Dendritic cell treated with granulocyte-macrophage colony-stimulating factor and Interleukin-4, amounts not matched to agents 40 ng/mL and 50 ng/mL, for 4 days (primary cell): Measurements from ENCODE around the gene CSTF2.

Experiments used
- H3K27ac Mint-ChIP-seq: one replicate; pipeline ENCODE4 v1.8.0; 2022; ENCODE audit warnings: mild to moderate bottlenecking, mixed read lengths
- H3K27me3 Mint-ChIP-seq: one replicate; pipeline ENCODE4 v1.8.0; 2022; ENCODE audit warnings: mild to moderate bottlenecking, mixed read lengths
- H3K36me3 Mint-ChIP-seq: one replicate; pipeline ENCODE4 v1.8.0; 2022; ENCODE audit warnings: low read depth, mixed read lengths
- H3K4me1 Mint-ChIP-seq: one replicate; pipeline ENCODE4 v1.8.0; 2022; ENCODE audit warnings: low read depth, mixed read lengths
- H3K4me3 Mint-ChIP-seq: one replicate; pipeline ENCODE4 v1.8.0; 2022; ENCODE audit warnings: mild to moderate bottlenecking, moderate library complexity, mixed read lengths
- H3K9me3 Mint-ChIP-seq: one replicate; pipeline ENCODE4 v1.8.0; 2022; ENCODE audit warnings: mixed read lengths
- intact Hi-C: fragments of 100-400 bp; cut with micrococcal nuclease; formaldehyde crosslinking; loops from one replicate; pipeline ENCODE4 v1.15.0; 2022

The CSTF2 gene

GRCh38 chrX:100831219-100831946 is 11.2 kb downstream of the CSTF2 start:
- intact Hi-C loops, result no loop called here
- H3K4me3 Mint-ChIP-seq, result no peak overlapping the region

GRCh38 chrX:100850317-100850716 is 30.1 kb downstream of the CSTF2 start:
- H3K27ac Mint-ChIP-seq, result no peak overlapping the region
- intact Hi-C loops, result no loop called here
- no peaks in the 10 kb centered on the region for H3K4me1 Mint-ChIP-seq
- H3K36me3 Mint-ChIP-seq, result no peaks in the 10 kb centered on the region
- no peaks in the 10 kb centered on the region for H3K27me3 Mint-ChIP-seq
- H3K9me3 Mint-ChIP-seq, result no peaks in the 10 kb centered on the region
- H3K4me3 Mint-ChIP-seq, result no peak overlapping the region

More at GRCh38 chrX:100831219-100831946, 11.2 kb downstream of the CSTF2 start:
- Mint-ChIP-seq H3K36me3 (peaks cover 74% of the 10 kb centered on the region), H3K27ac (no peak overlapping the region), H3K27me3 (no peaks in the 10 kb centered on the region), H3K9me3 (no peaks in the 10 kb centered on the region), H3K4me1 (no peaks in the 10 kb centered on the region)

GRCh38 chrX:100852810-100853209 is 32.6 kb downstream of the CSTF2 start:
- Mint-ChIP-seq H3K27me3 (no peaks in the 10 kb centered on the region), H3K4me3 (no peak overlapping the region), H3K36me3 (no peaks in the 10 kb centered on the region), H3K9me3 (no peaks in the 10 kb centered on the region), H3K4me1 (no peaks in the 10 kb centered on the region), H3K27ac (no peak overlapping the region)
- intact Hi-C loops, result no loop called here

- intact Hi-C loops, result no loop called here
- no peak overlapping the region for H3K27ac Mint-ChIP-seq
- H3K36me3 Mint-ChIP-seq, result no peaks in the 10 kb centered on the region
- no peaks in the 10 kb centered on the region for H3K4me1 Mint-ChIP-seq
- no peaks in the 10 kb centered on the region for H3K9me3 Mint-ChIP-seq
- H3K27me3 Mint-ChIP-seq, result peaks cover 2% of the 10 kb centered on the region
- no peak overlapping the region for H3K4me3 Mint-ChIP-seq
These were observed 43.2 kb downstream of the CSTF2 start for GRCh38 chrX:100863326-100863864.

- Mint-ChIP-seq H3K4me1 (no peaks in the 10 kb centered on the region), H3K27me3 (no peaks in the 10 kb centered on the region), H3K27ac (no peak overlapping the region), H3K4me3 (no peak overlapping the region), H3K9me3 (no peaks in the 10 kb centered on the region), H3K36me3 (no peaks in the 10 kb centered on the region)
- intact Hi-C loops, result no loop called here
These were observed 44.6 kb downstream of the CSTF2 start for GRCh38 chrX:100864657-100865391.

- H3K27ac Mint-ChIP-seq, result no peak overlapping the region
- no peaks in the 10 kb centered on the region for H3K36me3 Mint-ChIP-seq
- peaks cover 2% of the 10 kb centered on the region for H3K27me3 Mint-ChIP-seq
- intact Hi-C loops, result no loop called here
- no peaks in the 10 kb centered on the region for H3K4me1 Mint-ChIP-seq
- no peak overlapping the region for H3K4me3 Mint-ChIP-seq
- H3K9me3 Mint-ChIP-seq, result no peaks in the 10 kb centered on the region
These were observed 48.1 kb downstream of the CSTF2 start for GRCh38 chrX:100868273-100868672.

GRCh38 chrX:100870527-100870926 is 50.3 kb downstream of the CSTF2 start:
- Mint-ChIP-seq H3K4me3 (no peak overlapping the region), H3K36me3 (no peaks in the 10 kb centered on the region), H3K9me3 (no peaks in the 10 kb centered on the region), H3K27me3 (peaks cover 2% of the 10 kb centered on the region), H3K27ac (no peak overlapping the region), H3K4me1 (no peaks in the 10 kb centered on the region)
- intact Hi-C loops, result no loop called here

GRCh38 chrX:100871594-100872560 is 51.7 kb downstream of the CSTF2 start:
- Mint-ChIP-seq H3K4me3 (no peak overlapping the region), H3K4me1 (no peaks in the 10 kb centered on the region), H3K27ac (no peak overlapping the region), H3K27me3 (peaks cover 2% of the 10 kb centered on the region), H3K9me3 (no peaks in the 10 kb centered on the region), H3K36me3 (no peaks in the 10 kb centered on the region)
- intact Hi-C loops, result no loop called here

GRCh38 chrX:100874325-100874724 is 54.1 kb downstream of the CSTF2 start, which contains the start of gene NOX1:
TSS of gene NOX1 (minus strand) at chrX:100874359. CDS start at chrX:100874139, 220 bp downstream.
- H3K36me3 Mint-ChIP-seq, result no peaks in the 10 kb centered on the region
- no peak within 1 kb of the TSS for H3K27ac Mint-ChIP-seq
- intact Hi-C loops, result no loop called here
- H3K4me3 Mint-ChIP-seq, result no peak within 1 kb of the TSS
- H3K4me1 Mint-ChIP-seq, result no peaks in the 10 kb centered on the region
- no peaks in the 10 kb centered on the region for H3K9me3 Mint-ChIP-seq
- H3K27me3 Mint-ChIP-seq, result peaks cover 2% of the 10 kb centered on the region

GRCh38 chrX:100880368-100880767 is 60.2 kb downstream of the CSTF2 start:
- intact Hi-C loops, result no loop called here
- Mint-ChIP-seq H3K4me3 (no peak overlapping the region), H3K9me3 (no peaks in the 10 kb centered on the region)

GRCh38 chrX:100883654-100884053 is 63.5 kb downstream of the CSTF2 start:
- H3K36me3 Mint-ChIP-seq, result no peaks in the 10 kb centered on the region
- H3K27ac Mint-ChIP-seq, result no peak overlapping the region
- no peaks in the 10 kb centered on the region for H3K9me3 Mint-ChIP-seq
- H3K4me3 Mint-ChIP-seq, result no peak overlapping the region
- H3K27me3 Mint-ChIP-seq, result no peaks in the 10 kb centered on the region
- intact Hi-C loops, result no loop called here
- H3K4me1 Mint-ChIP-seq, result no peaks in the 10 kb centered on the region

More at GRCh38 chrX:100880368-100880767, 60.2 kb downstream of the CSTF2 start:
- Mint-ChIP-seq H3K27ac (no peak overlapping the region), H3K36me3 (no peaks in the 10 kb centered on the region), H3K27me3 (no peaks in the 10 kb centered on the region), H3K4me1 (no peaks in the 10 kb centered on the region)
